Measurements from ENCODE around the gene OR7C2.

DNA sequence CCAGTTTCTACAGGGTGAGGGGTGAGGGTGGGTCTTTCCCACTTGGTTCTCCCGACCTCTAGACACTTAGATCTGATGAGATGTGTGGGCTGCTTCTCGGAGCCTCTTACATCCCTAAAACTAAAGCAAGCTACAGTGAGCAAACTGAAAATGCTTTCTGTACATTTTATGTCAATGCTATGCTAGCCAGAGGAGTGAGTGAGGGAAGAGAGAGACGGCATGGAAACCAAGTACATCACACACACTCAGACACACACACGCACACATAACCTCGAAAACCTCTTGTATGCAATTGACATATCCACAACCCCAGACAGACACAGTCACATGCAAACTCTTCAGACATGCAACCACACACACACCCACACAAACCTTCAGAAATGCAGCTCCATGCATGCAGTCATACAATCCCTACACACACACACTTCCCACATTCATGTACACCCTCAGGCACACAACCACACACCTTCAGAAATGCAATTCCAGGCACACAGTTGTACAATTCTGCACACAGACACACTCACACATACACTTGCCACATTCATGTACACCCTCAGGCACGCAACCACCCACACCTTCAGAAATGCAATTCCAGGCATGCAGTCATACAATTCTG, 37.0 kb downstream of the OR7C2 start:
- TF ChIP-seq POLR2A (IDR thresholded peaks at IDR 0.05), result no peak
- no peak for TF ChIP-seq EP300 (IDR thresholded peaks at IDR 0.05)

Data from ovary (tissue), 1 donor.